ENCODE results near the gene MPP4.

- TF ChIP-seq CTCF (conservative IDR thresholded peaks at IDR 0.05) (no peak), ZFX (IDR thresholded peaks at IDR 0.05) (no peak)
These were observed 545 bp downstream of the MPP4 start for GRCh38 chr2:201697899-201698298.

Measured in C4-2B (cell line).